Astrocyte of the cerebellum (primary cell): Measurements from ENCODE around the gene AIF1.

Source experiments
- DNase-seq: peaks from one replicate; pipeline ENCODE4 v3.0.0-alpha.2; 2011; ENCODE audit warnings: low read depth
- H3K4me3 ChIP-seq: 2 replicates; pipeline ENCODE4 v1.5.1; 2011; ENCODE audit warnings: mild to moderate bottlenecking, low read depth, low read length, moderate library complexity
- CTCF ChIP-seq: IDR thresholded peaks from 2 replicates; pipeline ENCODE4 v1.5.1; 2012; ENCODE audit warnings: low read length, low read depth, moderate library complexity, mild to moderate bottlenecking; ENCODE audit errors: missing control alignments
- in situ Hi-C: cut with HindIII; loops from 2 replicates; pipeline ENCODE4 v1.10.0; 2017; ENCODE audit warnings: low sequenced_read_pairs

AIF1 gene

GRCh38 chr6:31614684-31615578, at the start of gene AIF1:
Gene AIF1, plus strand, starts transcription at chr6:31615234. Its CDS starts 96 bp downstream, at chr6:31615330.
- in situ Hi-C loops = loop anchor here (5.0 kb wide), 1 partner anchor 73 kb away; the partner anchor contains the start of gene DDX39B
- TF ChIP-seq CTCF = no peak
- no peak for DNase-seq
- H3K4me3 ChIP-seq = no peak within 1 kb of the TSS

GRCh38 chr6:31567531-31568370, 47.3 kb upstream of the AIF1 start:
- H3K4me3 ChIP-seq = no peak overlapping the region
- in situ Hi-C loops = no loop called here
- DNase-seq = no peak
- no peak for TF ChIP-seq CTCF

- in situ Hi-C loops = no loop called here
- no peak for TF ChIP-seq CTCF
- H3K4me3 ChIP-seq = no peak overlapping the region
- DNase-seq = no peak
Observed at GRCh38 chr6:31568537-31568961, 46.5 kb upstream of the AIF1 start.

GRCh38 chr6:31569861-31570536, 45.0 kb upstream of the AIF1 start:
- in situ Hi-C loops = no loop called here
- H3K4me3 ChIP-seq = no peak overlapping the region
- no peak for TF ChIP-seq CTCF
- DNase-seq = no peak

- in situ Hi-C loops = no loop called here
- TF ChIP-seq CTCF = no peak
- H3K4me3 ChIP-seq = no peak within 1 kb of the TSS
- DNase-seq = no peak
Observed at GRCh38 chr6:31572041-31572911, 42.8 kb upstream of the AIF1 start, which contains the start of gene LTA. Gene LTA, plus strand, starts transcription at chr6:31572289. Its CDS starts 454 bp downstream, at chr6:31572743.
